ENCODE data around the gene PRDM4.

PRDM4 gene

DNA sequence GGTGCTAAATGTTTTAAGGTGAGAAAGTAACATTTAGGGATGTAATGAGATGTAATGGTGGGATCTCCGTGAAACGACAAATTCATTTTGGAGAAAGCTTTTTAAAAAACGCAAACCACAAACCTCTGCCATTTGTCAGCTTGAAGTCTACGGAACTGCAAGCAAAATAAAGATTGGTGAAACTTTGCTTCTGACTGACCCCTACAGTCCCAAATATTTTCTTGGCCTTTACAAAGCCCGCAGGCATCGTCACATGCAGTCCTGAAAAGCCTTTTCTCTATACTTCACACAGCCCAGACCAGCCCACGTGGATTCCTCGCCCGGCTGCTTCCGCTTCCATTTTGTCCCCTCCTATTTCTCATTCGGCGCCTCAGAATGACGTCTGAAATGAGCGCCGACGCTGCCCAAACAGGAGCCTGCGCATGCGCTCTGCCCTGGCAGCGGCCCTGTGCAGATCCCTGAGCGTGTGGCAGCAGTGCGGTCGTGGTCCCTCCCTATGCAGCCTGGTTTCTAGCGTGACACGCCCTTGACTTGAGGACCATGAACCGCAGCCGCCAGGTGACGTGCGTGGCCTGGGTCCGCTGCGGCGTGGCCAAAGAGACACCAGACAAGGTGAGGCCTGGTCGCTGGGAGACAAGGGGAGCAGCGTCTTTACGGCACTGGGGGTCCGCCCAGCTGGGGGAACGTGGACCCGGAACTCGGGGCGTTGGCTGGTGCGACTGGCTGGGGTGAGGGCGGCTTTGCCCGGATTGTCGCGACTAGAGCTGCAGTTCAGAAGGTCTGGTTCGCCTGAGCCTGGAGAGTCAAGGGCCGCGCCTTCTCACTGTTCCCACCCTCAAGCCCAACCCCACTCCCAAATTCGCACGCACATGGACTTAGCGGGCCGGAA is 75.3 kb downstream of the PRDM4 start, which contains the start of gene PWP1:
Gene PWP1, plus strand, starts transcription at position 440 of the 889 bp plus-strand sequence. Its CDS starts 101 bp downstream, at position 541.
- DNase-seq (ENCODE audit: low read depth, low spot score) = peak; percentile 79

DNA sequence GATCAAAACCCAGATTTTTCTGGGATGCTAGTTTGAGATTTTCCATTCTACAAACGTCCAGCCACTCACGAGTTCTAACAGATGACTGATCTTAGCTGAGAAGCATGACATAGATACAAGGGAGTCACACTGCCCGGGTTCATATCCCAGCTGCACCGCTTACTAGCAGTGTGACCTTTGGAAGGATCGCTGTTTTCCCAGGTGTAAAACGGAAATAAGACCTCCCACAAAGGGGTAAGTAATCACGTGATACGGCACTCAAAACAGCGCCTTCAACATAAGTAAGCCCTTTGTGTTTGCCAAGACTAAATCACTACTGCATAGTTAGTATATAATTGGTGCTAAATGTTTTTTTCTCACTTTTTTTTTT is 76.0 kb downstream of the PRDM4 start:
- DNase-seq (ENCODE audit: low read depth, low spot score) = no peak

DNA sequence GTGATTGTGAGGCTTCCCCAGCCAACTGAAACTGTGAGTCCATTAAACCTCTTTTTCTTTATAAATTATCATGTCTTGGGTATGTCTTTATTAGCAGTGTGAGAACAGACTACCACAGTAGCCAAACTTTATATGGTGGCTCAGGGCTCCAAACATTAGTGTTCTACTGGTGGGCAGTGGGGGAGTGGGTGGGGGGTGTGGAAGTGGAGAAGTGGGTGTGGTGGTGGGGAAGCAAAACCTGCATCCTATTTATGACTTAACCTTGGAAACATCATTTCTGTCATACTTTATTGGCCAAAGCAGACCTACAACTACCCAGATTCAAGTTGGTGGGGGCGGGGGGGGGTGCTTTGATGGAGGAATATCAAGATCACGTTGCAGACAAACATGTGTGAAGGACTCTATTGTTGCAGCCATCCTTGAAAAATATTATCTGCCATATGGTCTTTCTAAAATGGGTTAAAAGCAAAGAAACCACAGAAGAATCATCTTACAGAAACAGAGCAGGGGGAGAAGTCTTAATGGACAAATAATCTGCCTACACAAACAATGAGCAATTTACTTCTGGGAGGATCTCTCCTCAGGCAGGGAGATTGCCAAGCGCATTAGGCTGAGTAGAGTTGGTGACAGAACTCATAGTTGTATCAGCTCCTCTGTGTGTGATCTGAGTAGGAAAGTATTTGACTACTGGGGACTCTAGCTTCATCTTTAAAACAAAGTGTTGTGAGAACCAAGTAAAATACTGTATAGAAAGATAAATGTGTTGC is 76.7 kb downstream of the PRDM4 start:
- DNase-seq (ENCODE audit: low read depth, low spot score) = no peak
